Measurements from ENCODE around the gene RBMX. TPM values are rescaled to one million over a fixed set of nuclear protein-coding genes. Genes with fewer than 3 reads are reported as not detected.

Gene RBMX
- total RNA-seq, 1 experiment from 2014 or later, result 414 TPM

DNA sequence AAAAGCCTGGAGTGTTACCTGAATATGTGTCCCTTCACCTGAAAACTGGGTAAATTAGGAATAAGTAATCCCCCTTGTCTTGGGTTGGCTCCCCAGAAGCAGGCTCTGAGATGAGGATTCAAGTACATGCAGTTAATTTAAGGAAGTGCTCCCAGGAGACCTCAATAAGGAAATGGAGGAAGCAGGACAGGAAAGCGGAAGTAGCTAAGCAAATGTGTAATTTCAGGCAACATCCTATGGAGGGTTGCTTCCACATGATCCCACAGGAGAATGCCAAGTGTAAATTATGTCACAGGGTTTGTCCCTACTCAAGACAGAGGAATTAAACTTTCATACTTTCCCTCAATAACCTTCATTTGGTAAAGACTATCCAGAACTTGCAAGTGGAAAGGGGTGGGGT, 51.7 kb downstream of the RBMX start:
- Histone ChIP-seq H2BK5ac (ENCODE audit: insufficient read length, low read length) (no peak overlapping the region), H2AFZ (ENCODE audit: low read length) (no peak overlapping the region), H3K56ac (ENCODE audit: insufficient read length, low read depth, low read length) (no peak overlapping the region), H4K8ac (replicated peaks; ENCODE audit: insufficient read length, low read depth, low read length) (no peak overlapping the region), H2BK20ac (ENCODE audit: low read depth, low read length, poor library complexity, severe bottlenecking) (no peak overlapping the region), H2BK120ac (ENCODE audit: low read depth, low read length, poor library complexity, severe bottlenecking) (no peak overlapping the region), H4K5ac (ENCODE audit: insufficient read length, low read depth, low read length) (no peak overlapping the region), H4K20me1 (ENCODE audit: control insufficient read depth, insufficient read depth, insufficient read length) (no peaks in the 10 kb centered on the region), H3K9me3 (ENCODE audit: control insufficient read depth, low read depth, low read length) (peaks cover 47% of the 10 kb centered on the region), H2BK12ac (ENCODE audit: insufficient read length, low read depth, low read length) (no peak overlapping the region), H3K79me2 (ENCODE audit: insufficient read depth, low read length) (no peaks in the 10 kb centered on the region), H3K14ac (ENCODE audit: insufficient read depth, low read length) (no peak overlapping the region), H3K4me1 (ENCODE audit: insufficient read depth, low read length) (no peaks in the 10 kb centered on the region), H3K79me1 (ENCODE audit: insufficient read depth, low read depth, low read length, poor library complexity, severe bottlenecking) (no peaks in the 10 kb centered on the region), H3K27me3 (ENCODE audit: insufficient read depth, low read length) (no peaks in the 10 kb centered on the region), H3K23me2 (ENCODE audit: insufficient read length, low read depth, low read length, poor library complexity, severe bottlenecking) (no peaks in the 10 kb centered on the region), H3K27ac (ENCODE audit: insufficient read length, low read depth, low read length) (no peak overlapping the region), H3T11ph (ENCODE audit: low read length) (no peak overlapping the region), H2AK5ac (ENCODE audit: insufficient read length, low read length) (no peak overlapping the region), H3K4me2 (ENCODE audit: insufficient read depth, insufficient read length, low read length) (no peak overlapping the region), H2BK15ac (ENCODE audit: low read depth, low read length) (no peak overlapping the region), H3K9ac (ENCODE audit: extremely low read depth, insufficient read length, low read length) (no peak overlapping the region), H4K91ac (ENCODE audit: insufficient read length, low read depth, low read length) (no peak overlapping the region), H3K23ac (ENCODE audit: insufficient read length, low read depth, low read length) (no peak overlapping the region), H3K4ac (ENCODE audit: low read depth, low read length) (no peak overlapping the region), H3K18ac (ENCODE audit: insufficient read length, low read depth, low read length) (no peak overlapping the region)
- H3K36me3 Mint-ChIP-seq (ENCODE audit: insufficient read depth in 1 of 3, low read depth in 3 of 3), result peaks cover 4 to 10% (median 5%) of the 10 kb centered on the region in 3 experiments; a peak in 3 of 7 replicates
- no peaks in the 10 kb centered on the region for H3K27me3 Mint-ChIP-seq (ENCODE audit: low read depth)
- WGBS (ENCODE audit: extremely low coverage, insufficient read length, low lambda C conversion rate), result no CpG with 5 or more reads among the region's 1 CpG
- no peak for DNase-seq
- H3K27ac Mint-ChIP-seq, result no peak overlapping the region
- peaks cover 65 to 69% of the 10 kb centered on the region in 2 experiments for H3K9me3 Mint-ChIP-seq
- TF ChIP-seq, protein P1, sequence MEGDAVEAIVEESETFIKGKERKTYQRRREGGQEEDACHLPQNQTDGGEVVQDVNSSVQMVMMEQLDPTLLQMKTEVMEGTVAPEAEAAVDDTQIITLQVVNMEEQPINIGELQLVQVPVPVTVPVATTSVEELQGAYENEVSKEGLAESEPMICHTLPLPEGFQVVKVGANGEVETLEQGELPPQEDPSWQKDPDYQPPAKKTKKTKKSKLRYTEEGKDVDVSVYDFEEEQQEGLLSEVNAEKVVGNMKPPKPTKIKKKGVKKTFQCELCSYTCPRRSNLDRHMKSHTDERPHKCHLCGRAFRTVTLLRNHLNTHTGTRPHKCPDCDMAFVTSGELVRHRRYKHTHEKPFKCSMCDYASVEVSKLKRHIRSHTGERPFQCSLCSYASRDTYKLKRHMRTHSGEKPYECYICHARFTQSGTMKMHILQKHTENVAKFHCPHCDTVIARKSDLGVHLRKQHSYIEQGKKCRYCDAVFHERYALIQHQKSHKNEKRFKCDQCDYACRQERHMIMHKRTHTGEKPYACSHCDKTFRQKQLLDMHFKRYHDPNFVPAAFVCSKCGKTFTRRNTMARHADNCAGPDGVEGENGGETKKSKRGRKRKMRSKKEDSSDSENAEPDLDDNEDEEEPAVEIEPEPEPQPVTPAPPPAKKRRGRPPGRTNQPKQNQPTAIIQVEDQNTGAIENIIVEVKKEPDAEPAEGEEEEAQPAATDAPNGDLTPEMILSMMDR (conservative IDR thresholded peaks at IDR 0.05), result no peak
- no peak overlapping the region for H3K4me3 Mint-ChIP-seq
- H3K4me1 Mint-ChIP-seq, result no peaks in the 10 kb centered on the region
